H1 (cell line): Measurements from ENCODE around the gene LOC128125822.

ENCODE experiments used
- CTCF ChIA-PET: fragments of 300-600 bp; sonication (Branson Sonifier 250); formaldehyde crosslinking; loops from one replicate; lab custom pipeline; 2021; ENCODE audit not compliant: partially characterized antibody; lab: Charles Lee
- POLR2A ChIA-PET: fragments of 300-600 bp; sonication (Branson Sonifier 250); formaldehyde crosslinking; loops from one replicate; lab custom pipeline; 2021; ENCODE audit warnings: inconsistent platforms; ENCODE audit not compliant: partially characterized antibody; lab: Charles Lee
- DNase-seq, 2 experiments: peaks; one replicate each; pipeline versions ENCODE4 v3.0.0 to v3.0.0-alpha.2; 2010 to 2022; ENCODE audit warnings: low spot score in 2 of 2, low read depth in 1 of 2, mixed read lengths in 1 of 2
- FAIRE-seq: peaks from 2 replicates; lab custom pipeline; 2011; peaks lifted over from hg19 to GRCh38; lab: Jason Lieb, UNC
- H2AFZ ChIP-seq: 2 replicates; pipeline ENCODE4 v1.8.1; 2012; ENCODE audit warnings: low read length, inconsistent platforms
- H2AK5ac ChIP-seq: 2 replicates; pipeline ENCODE4 v1.6.1; 2013; ENCODE audit warnings: low read depth, low read length
- H2BK120ac ChIP-seq: replicated peaks from 2 replicates; pipeline ENCODE3; 2013; ENCODE audit warnings: low read depth, low read length, inconsistent platforms
- H2BK12ac ChIP-seq: 2 replicates; pipeline ENCODE4 v1.6.1; 2013; ENCODE audit warnings: low read depth, low read length
- H2BK15ac ChIP-seq: 2 replicates; pipeline ENCODE4 v1.6.1; 2013; ENCODE audit warnings: low read length
- H2BK20ac ChIP-seq: 2 replicates; pipeline ENCODE4 v1.6.1; 2013; ENCODE audit warnings: low read length
- H2BK5ac ChIP-seq: 2 replicates; pipeline ENCODE4 v1.6.1; 2013; ENCODE audit warnings: low read depth, low read length
- H3K14ac ChIP-seq: 2 replicates; pipeline ENCODE4 v1.6.1; 2013; ENCODE audit warnings: inconsistent platforms; ENCODE audit not compliant: insufficient read length
- H3K18ac ChIP-seq: 2 replicates; pipeline ENCODE4 v1.6.1; 2013; ENCODE audit warnings: low read length; ENCODE audit errors: extremely low read depth
- H3K23ac ChIP-seq: 2 replicates; pipeline ENCODE4 v1.6.1; 2013; ENCODE audit warnings: inconsistent platforms; ENCODE audit not compliant: insufficient read length
- H3K23me2 ChIP-seq: 2 replicates; pipeline ENCODE4 v1.6.1; 2013; ENCODE audit warnings: low read depth, low read length
- H3K27ac ChIP-seq: 2 replicates; pipeline ENCODE4 v1.6.1; 2011; ENCODE audit warnings: low read depth, low read length, inconsistent platforms
- H3K27me3 ChIP-seq, 4 experiments: replicated peaks in 1 of 4; 1 replicate in 1 of 4; 2 replicates in 3 of 4; pipeline versions ENCODE4 v1.6.1 to v1.8.1; 2011 to 2013; ENCODE audit warnings: low read length in 3 of 4, mild to moderate bottlenecking in 3 of 4, inconsistent platforms in 2 of 4, mixed read lengths in 2 of 4, moderate library complexity in 1 of 4; ENCODE audit not compliant: control insufficient read depth in 3 of 4, insufficient read depth in 3 of 4; ENCODE audit errors: extremely low read depth in 1 of 4
- H3K36me3 ChIP-seq, 4 experiments: 2 replicates each; pipeline versions ENCODE4 v1.6.1 to v1.8.1; 2011 to 2013; ENCODE audit warnings: mild to moderate bottlenecking in 4 of 4, low read length in 3 of 4, moderate library complexity in 2 of 4, control low read depth in 1 of 4, inconsistent platforms in 1 of 4; ENCODE audit not compliant: insufficient read depth in 4 of 4, control insufficient read depth in 2 of 4
- H3K4ac ChIP-seq: replicated peaks from 2 replicates; pipeline ENCODE3; 2013; ENCODE audit warnings: low read length, low read depth, mixed read lengths, inconsistent platforms; ENCODE audit not compliant: insufficient read length
- H3K4me1 ChIP-seq, 4 experiments: replicated peaks in 1 of 4; 1 replicate in 1 of 4; 2 replicates in 3 of 4; pipeline versions ENCODE4 v1.6.1 to v1.8.1; 2011 to 2013; ENCODE audit warnings: low read length in 3 of 4, inconsistent platforms in 2 of 4, mixed read lengths in 1 of 4; ENCODE audit not compliant: insufficient read depth in 4 of 4, control insufficient read depth in 3 of 4
- H3K4me2 ChIP-seq, 2 experiments: 2 replicates each; pipeline versions ENCODE4 v1.6.1 to v1.8.1; 2011 to 2013; ENCODE audit warnings: low read depth in 2 of 2, low read length in 2 of 2, control low read depth in 1 of 2, inconsistent platforms in 1 of 2, mild to moderate bottlenecking in 1 of 2; ENCODE audit not compliant: insufficient read depth in 1 of 2
- H3K4me3 ChIP-seq, 4 experiments: fragments of 200-600, 300-600 bp in 1 of 4; sonication (generic), shearing (Covaris generic), sonication (Bioruptor Twin) in 1 of 4; 2 replicates each; pipeline versions ENCODE4 v1.5.1 to v1.8.1; 2011 to 2016; ENCODE audit warnings: low read length in 4 of 4, low read depth in 3 of 4, control low read depth in 2 of 4, inconsistent platforms in 2 of 4, mild to moderate bottlenecking in 2 of 4, mixed read lengths in 1 of 4, moderate library complexity in 1 of 4; ENCODE audit not compliant: insufficient read depth in 2 of 4; ENCODE audit errors: extremely low read depth in 1 of 4
- H3K56ac ChIP-seq: replicated peaks from 2 replicates; pipeline ENCODE3; 2013; ENCODE audit warnings: low read depth, mild to moderate bottlenecking, mixed read lengths, low read length, inconsistent platforms; ENCODE audit not compliant: insufficient read length
- H3K79me1 ChIP-seq: 2 replicates; pipeline ENCODE4 v1.6.1; 2013; ENCODE audit warnings: low read depth, low read length, control low read depth
- H3K79me2 ChIP-seq, 2 experiments: 2 replicates each; pipeline versions ENCODE4 v1.6.1 to v1.8.1; 2012 to 2013; ENCODE audit warnings: low read length in 2 of 2, mild to moderate bottlenecking in 2 of 2, inconsistent platforms in 1 of 2; ENCODE audit not compliant: insufficient read depth in 2 of 2, control insufficient read depth in 1 of 2
- H3K9ac ChIP-seq, 4 experiments: replicated peaks in 1 of 4; 1 replicate in 1 of 4; 2 replicates in 3 of 4; pipeline versions ENCODE4 v1.6.1 to v1.8.1; 2011 to 2013; ENCODE audit warnings: low read depth in 3 of 4, low read length in 3 of 4, control low read depth in 2 of 4, mild to moderate bottlenecking in 2 of 4, moderate library complexity in 2 of 4, inconsistent platforms in 1 of 4; ENCODE audit errors: extremely low read depth in 1 of 4
- H3K9me3 ChIP-seq, 2 experiments: 2 replicates each; pipeline versions ENCODE4 v1.6.1 to v1.8.1; 2012 to 2013; ENCODE audit warnings: mild to moderate bottlenecking in 2 of 2, moderate library complexity in 2 of 2, control low read depth in 1 of 2, inconsistent platforms in 1 of 2, low read depth in 1 of 2, low read length in 1 of 2, mixed read lengths in 1 of 2; ENCODE audit not compliant: insufficient read depth in 2 of 2
- H4K20me1 ChIP-seq, 2 experiments: replicated peaks in 1 of 2; 2 replicates each; pipeline versions ENCODE3 to v1.8.1; 2011 to 2013; ENCODE audit warnings: inconsistent platforms in 2 of 2, low read length in 2 of 2, mild to moderate bottlenecking in 1 of 2; ENCODE audit not compliant: insufficient read depth in 2 of 2, control insufficient read depth in 1 of 2
- H4K5ac ChIP-seq: 2 replicates; pipeline ENCODE4 v1.6.1; 2013; ENCODE audit warnings: low read length, low read depth, mixed read lengths, inconsistent platforms; ENCODE audit not compliant: insufficient read length
- H4K8ac ChIP-seq: 2 replicates; pipeline ENCODE4 v1.8.0; 2013; ENCODE audit warnings: mild to moderate bottlenecking, moderate library complexity, low read length, inconsistent platforms; ENCODE audit not compliant: insufficient read depth; ENCODE audit errors: extremely low read depth
- H4K91ac ChIP-seq: replicated peaks from 2 replicates; pipeline ENCODE3; 2013; ENCODE audit warnings: low read length, mixed read lengths, inconsistent platforms; ENCODE audit not compliant: insufficient read length
- BACH1 ChIP-seq: IDR thresholded peaks from 2 replicates; pipeline ENCODE4 v1.6.1; 2012; ENCODE audit warnings: low read length, improper control_type of control experiment
- GTF2F1 ChIP-seq: IDR thresholded peaks from 2 replicates; pipeline ENCODE4 v1.6.1; 2012; ENCODE audit warnings: low read depth, low read length, improper control_type of control experiment, borderline replicate concordance
- HDAC6 ChIP-seq: IDR thresholded peaks from one replicate; pipeline ENCODE4 v1.7.1; 2012; ENCODE audit warnings: low read depth, mild to moderate bottlenecking, inconsistent platforms, low read length, moderate library complexity
- POLR2A ChIP-seq, 2 experiments: IDR thresholded peaks; 1 replicate in 1 of 2; 2 replicates in 1 of 2; pipeline ENCODE4 v1.6.1; 2011; ENCODE audit warnings: low read depth in 2 of 2, low read length in 2 of 2, mild to moderate bottlenecking in 2 of 2; ENCODE audit errors: control extremely low read depth in 1 of 2
- RFX5 ChIP-seq: IDR thresholded peaks from 2 replicates; pipeline ENCODE4 v1.6.1; 2011; ENCODE audit warnings: low read depth, low read length, improper control_type of control experiment, borderline replicate concordance
- SP2 ChIP-seq: IDR thresholded peaks from 2 replicates; pipeline ENCODE4 v1.6.1; 2012; ENCODE audit warnings: mild to moderate bottlenecking, low read length, inconsistent platforms
- SRF ChIP-seq: IDR thresholded peaks from 2 replicates; pipeline ENCODE4 v1.6.1; 2011; ENCODE audit warnings: mild to moderate bottlenecking, low read depth, low read length, moderate library complexity
- TEAD4 ChIP-seq: IDR thresholded peaks from 2 replicates; pipeline ENCODE4 v1.6.1; 2012; ENCODE audit warnings: low read depth, low read length, inconsistent platforms, mixed read lengths
- WGBS, 2 experiments: shearing (Covaris generic) in 1 of 2; methylation state at CpG; one replicate each; pipeline versions ENCODE4 v1.1.6 to v1.1.7; 2013 to 2015; ENCODE audit warnings: low lambda C conversion rate in 2 of 2, mixed read lengths in 2 of 2, inconsistent platforms in 1 of 2, low coverage in 1 of 2, missing lambda C conversion rate in 1 of 2; ENCODE audit not compliant: insufficient replicate concordance in 2 of 2, insufficient coverage in 1 of 2, insufficient read length in 1 of 2; ENCODE audit errors: extremely low coverage in 1 of 2, missing lambda C conversion rate in 1 of 2; 5-methylcytosine and 5-hydroxymethylcytosine counted together
- TF ChIP-seq, protein P1 (sequence below): IDR thresholded peaks from 2 replicates; pipeline ENCODE4 v1.6.1; 2011; ENCODE audit warnings: low read length, improper control_type of control experiment
- TF ChIP-seq, protein P2 (sequence below): IDR thresholded peaks from 2 replicates; pipeline ENCODE4 v1.6.1; 2012; ENCODE audit warnings: low read length, inconsistent platforms

The LOC128125822 gene

DNA sequence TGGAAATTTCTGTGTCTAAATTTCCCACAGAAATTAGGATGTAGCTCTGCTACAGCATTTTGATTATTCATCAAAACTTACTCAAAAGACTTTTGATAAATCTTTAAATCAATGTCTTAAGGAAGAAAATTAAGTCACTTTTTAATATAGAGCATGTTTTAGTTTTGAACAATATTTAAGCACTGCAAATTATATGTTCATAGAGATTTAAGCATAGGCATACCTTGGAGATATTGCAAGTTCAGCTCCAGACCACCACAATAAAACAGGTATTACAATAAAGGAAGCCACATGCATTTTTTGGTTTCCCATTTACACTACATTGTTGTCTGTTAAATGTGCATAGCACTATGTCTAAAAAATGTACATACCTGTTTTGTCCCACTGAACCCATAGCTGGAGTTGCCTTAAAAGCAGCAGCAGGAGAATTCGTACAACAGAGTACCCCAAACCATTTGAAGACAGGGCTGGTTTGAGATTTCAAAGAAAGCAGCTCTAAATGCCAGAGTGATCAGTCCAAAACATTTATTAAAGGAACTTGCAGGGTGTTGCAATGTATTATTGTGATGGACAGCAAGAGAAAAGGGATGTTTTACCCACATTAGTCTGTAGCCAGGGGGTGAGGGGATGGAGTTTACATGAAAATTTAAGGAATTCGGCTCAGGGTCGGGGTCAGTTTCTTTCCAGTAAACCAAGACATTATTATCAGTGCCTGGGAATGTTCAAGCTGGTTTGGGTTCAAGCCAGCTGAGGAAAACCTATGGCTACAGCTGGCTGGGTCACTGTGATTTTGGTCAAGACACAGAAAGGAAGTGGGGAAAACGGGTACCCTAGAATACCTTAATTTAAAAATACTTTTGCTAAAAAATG lies 6.3 kb upstream of the LOC128125822 start:
- H2BK120ac ChIP-seq: no peak overlapping the region
- no peak overlapping the region for H2AK5ac ChIP-seq
- peak overlapping the region; percentile 3 to 44; a peak in 1 of 4 replicates for H3K4me2 ChIP-seq
- no peak overlapping the region for H4K5ac ChIP-seq
- H3K4me1 ChIP-seq: peaks cover 0 to 8% (median 5%) of the 10 kb centered on the region in 4 experiments; a peak in 2 of 7 replicates
- no peaks in the 10 kb centered on the region for H3K79me1 ChIP-seq
- H3K36me3 ChIP-seq: no peaks in the 10 kb centered on the region
- CTCF ChIA-PET: interaction anchor here (0.6 to 1.9 kb wide), 3 partner anchors 8 to 65 kb away, joined by 4 to 7 read pairs (median 6); no protein-coding TSS in a partner anchor
- H4K20me1 ChIP-seq: no peaks in the 10 kb centered on the region
- H2BK15ac ChIP-seq: no peak overlapping the region
- no peak overlapping the region for H3K4me3 ChIP-seq
- H3K9ac ChIP-seq: no peak overlapping the region
- H4K8ac ChIP-seq: no peak overlapping the region
- H3K27me3 ChIP-seq: no peaks in the 10 kb centered on the region
- WGBS, 2 experiments: 60% methylated on average over 4 of the region's 4 CpGs; no CpG with 5 or more reads in 1 of the 2 experiments
- no peaks in the 10 kb centered on the region for H3K23me2 ChIP-seq
- no peak overlapping the region for H3K18ac ChIP-seq
- H2BK12ac ChIP-seq: no peak overlapping the region
- no peak overlapping the region for H3K14ac ChIP-seq
- POLR2A ChIA-PET: interaction anchor here (0.5 to 1.6 kb wide), 4 partner anchors 8 to 141 kb away, joined by 3 to 9 read pairs (median 3); no protein-coding TSS in a partner anchor
- no peak overlapping the region for H3K4ac ChIP-seq
- no peak overlapping the region for H2BK20ac ChIP-seq
- no peak overlapping the region for H3K23ac ChIP-seq
- no peak overlapping the region for H3K27ac ChIP-seq
- no peaks in the 10 kb centered on the region for H3K79me2 ChIP-seq
- no peak for DNase-seq
- H2BK5ac ChIP-seq: no peak overlapping the region
- H3K9me3 ChIP-seq: no peaks in the 10 kb centered on the region
- peak; percentile 13 for FAIRE-seq
- peak overlapping the region; percentile 55; the same call in 1 of the 2 replicates for H2AFZ ChIP-seq
- no peak overlapping the region for H4K91ac ChIP-seq
- no peak overlapping the region for H3K56ac ChIP-seq
- TF ChIP-seq, protein P1, sequence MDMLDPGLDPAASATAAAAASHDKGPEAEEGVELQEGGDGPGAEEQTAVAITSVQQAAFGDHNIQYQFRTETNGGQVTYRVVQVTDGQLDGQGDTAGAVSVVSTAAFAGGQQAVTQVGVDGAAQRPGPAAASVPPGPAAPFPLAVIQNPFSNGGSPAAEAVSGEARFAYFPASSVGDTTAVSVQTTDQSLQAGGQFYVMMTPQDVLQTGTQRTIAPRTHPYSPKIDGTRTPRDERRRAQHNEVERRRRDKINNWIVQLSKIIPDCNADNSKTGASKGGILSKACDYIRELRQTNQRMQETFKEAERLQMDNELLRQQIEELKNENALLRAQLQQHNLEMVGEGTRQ: no peak
- TF ChIP-seq BACH1: no peak
- TF ChIP-seq SRF: no peak
- TF ChIP-seq RFX5: no peak
- TF ChIP-seq POLR2A (IDR thresholded peaks at IDR 0.05; ENCODE audit: control extremely low read depth in 1 of 2, low read depth in 2 of 2, low read length in 2 of 2): no peak
- TF ChIP-seq HDAC6: no peak
- no peak for TF ChIP-seq SP2
- no peak for TF ChIP-seq TEAD4
- TF ChIP-seq, protein P2, sequence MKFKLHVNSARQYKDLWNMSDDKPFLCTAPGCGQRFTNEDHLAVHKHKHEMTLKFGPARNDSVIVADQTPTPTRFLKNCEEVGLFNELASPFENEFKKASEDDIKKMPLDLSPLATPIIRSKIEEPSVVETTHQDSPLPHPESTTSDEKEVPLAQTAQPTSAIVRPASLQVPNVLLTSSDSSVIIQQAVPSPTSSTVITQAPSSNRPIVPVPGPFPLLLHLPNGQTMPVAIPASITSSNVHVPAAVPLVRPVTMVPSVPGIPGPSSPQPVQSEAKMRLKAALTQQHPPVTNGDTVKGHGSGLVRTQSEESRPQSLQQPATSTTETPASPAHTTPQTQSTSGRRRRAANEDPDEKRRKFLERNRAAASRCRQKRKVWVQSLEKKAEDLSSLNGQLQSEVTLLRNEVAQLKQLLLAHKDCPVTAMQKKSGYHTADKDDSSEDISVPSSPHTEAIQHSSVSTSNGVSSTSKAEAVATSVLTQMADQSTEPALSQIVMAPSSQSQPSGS: no peak
- TF ChIP-seq GTF2F1: no peak
